Upper lobe of left lung (tissue), 6 donors: Measurements from ENCODE around the gene SERPINA12. TPM values are rescaled to one million over a fixed set of nuclear protein-coding genes. Genes with fewer than 3 reads are reported as not detected.

ENCODE experiments used
- ATAC-seq, 2 donors: fragments of 200-7000 bp; cut with Tn5 transposase; one replicate each; pipeline ENCODE4 v1.9.1; 2022; ENCODE audit warnings: mild to moderate bottlenecking in 2 of 2, moderate library complexity in 2 of 2; ENCODE audit not compliant: low FRiP score in 2 of 2
- DNase-seq, 2 donors: peaks; one replicate each; pipeline ENCODE4 v3.0.0-alpha.2; 2019 to 2020
- H3K27ac ChIP-seq, 4 donors: fragments of 200-600 bp; sonication (generic); one replicate each; pipeline ENCODE4 v1.5.1; 2016 to 2019
- H3K27me3 ChIP-seq, 4 donors: fragments of 200-600 bp; sonication (generic); one replicate each; pipeline ENCODE4 v1.5.1; 2017 to 2019
- H3K36me3 ChIP-seq, 4 donors: fragments of 200-600 bp; sonication (generic); one replicate each; pipeline ENCODE4 v1.5.1; 2016 to 2019
- H3K4me1 ChIP-seq, 4 donors: fragments of 200-600 bp; sonication (generic); one replicate each; pipeline ENCODE4 v1.5.1; 2018 to 2019
- H3K4me3 ChIP-seq, 4 donors: fragments of 200-600 bp; sonication (generic); one replicate each; pipeline ENCODE4 v1.5.1; 2017 to 2019; ENCODE audit warnings: mild to moderate bottlenecking in 2 of 4, moderate library complexity in 1 of 4
- H3K9me3 ChIP-seq, 4 donors: fragments of 200-600 bp; sonication (generic); one replicate each; pipeline ENCODE4 v1.5.1; 2018 to 2019
- CTCF ChIP-seq, 6 experiments: fragments of 450-650 bp in 4 of 6; fragments of 200-600 bp in 2 of 6; sonication (generic) in 2 of 6; IDR thresholded peaks; one replicate each; pipeline ENCODE4 v1.5.1; 2016 to 2019; ENCODE audit warnings: antibody characterized with exemption in 6 of 6
- EP300 ChIP-seq, 4 donors: sonication (generic); formaldehyde crosslinking; IDR thresholded peaks; one replicate each; pipeline ENCODE4 v1.5.1; 2017; ENCODE audit warnings: antibody characterized with exemption in 4 of 4, control low read depth in 2 of 4
- POLR2A ChIP-seq, 4 donors: fragments of 450-650 bp; IDR thresholded peaks; one replicate each; pipeline ENCODE4 v1.5.1; 2016 to 2017; ENCODE audit warnings: antibody characterized with exemption in 4 of 4, mild to moderate bottlenecking in 2 of 4
- POLR2AphosphoS5 ChIP-seq, 2 donors: sonication (generic); formaldehyde crosslinking; IDR thresholded peaks; one replicate each; pipeline ENCODE4 v1.5.1; 2017; ENCODE audit warnings: antibody characterized with exemption in 2 of 2
- WGBS, 2 donors: methylation state at CpG; one replicate each; pipeline ENCODE4 v1.1.5; 2017 to 2018; 5-methylcytosine and 5-hydroxymethylcytosine counted together
- total RNA-seq, 6 donors: library from RNA; depleted of rRNA in 4 of 6; stranded (reverse); fragments of >200 nt in 4 of 6; gene quantifications; one replicate each; pipeline versions ENCODE4 v1.1.0 to v1.2.1, GENCODE V29; 2016 to 2021
- donor health status: DM: no; HTN: no; CAD: no; lungs with moderate emphysema.
- donor health status: DM: no; HTN: yes; CAD: no; lungs with severe emphysema.

The SERPINA12 gene
- total RNA-seq, 6 donors from 2014 or later: not detected

GRCh38 chr14:94439453-94440057 lies 69.7 kb downstream of the SERPINA12 start:
- DNase-seq: no peak
- Histone ChIP-seq H3K27ac (no peak overlapping the region), H3K9me3 (no peaks in the 10 kb centered on the region), H3K4me1 (no peaks in the 10 kb centered on the region), H3K27me3 (no peaks in the 10 kb centered on the region), H3K4me3 (no peak overlapping the region), H3K36me3 (no peaks in the 10 kb centered on the region)
- no peak for TF ChIP-seq POLR2A (IDR thresholded peaks at IDR 0.05)
- no peak for TF ChIP-seq EP300 (IDR thresholded peaks at IDR 0.05)
- no peak for TF ChIP-seq POLR2AphosphoS5 (IDR thresholded peaks at IDR 0.05)
- no peak for TF ChIP-seq CTCF (IDR thresholded peaks at IDR 0.05)
- 68 to 81% methylated on average over 5 of the region's 5 CpGs for WGBS, 2 donors
- ATAC-seq: no peak

Other genes with a start within 250 kb of the SERPINA12 start
- under 1 TPM in 1 of 6 donors, not detected in 5; 0.10 TPM for gene SERPINA10, start 216.2 kb downstream of the SERPINA12 start, total RNA-seq
- gene SERPINA6, start 186.1 kb downstream of the SERPINA12 start, total RNA-seq: under 1 TPM in 3 of 6 donors, not detected in 3; 0.46 to 0.51 (median 0.49) TPM
- not detected for gene SERPINA2, start 142.8 kb downstream of the SERPINA12 start, total RNA-seq
- gene SERPINA1, start 120.9 kb downstream of the SERPINA12 start, total RNA-seq: 1,000 to 10,000 TPM in 1 of 6 donors, 100 to 1,000 TPM in 5; 205 to 1,050 (median 637) TPM
- not detected for gene SERPINA11, start 56.7 kb downstream of the SERPINA12 start, total RNA-seq
- under 1 TPM in 1 of 6 donors, not detected in 5; 0.14 TPM for gene SERPINA9, start 33.3 kb downstream of the SERPINA12 start, total RNA-seq
- under 1 TPM in 1 of 6 donors, not detected in 5; 0.13 TPM for gene SERPINA4, start 52.0 kb upstream of the SERPINA12 start, total RNA-seq
- 1 to 10 TPM in 3 of 6 donors, not detected in 3; 1.2 to 2.5 (median 1.5) TPM for gene SERPINA5, start 72.0 kb upstream of the SERPINA12 start, total RNA-seq
- gene SERPINA3, start 102.9 kb upstream of the SERPINA12 start, total RNA-seq: 100 to 1,000 TPM in 1 of 6 donors, 10 to 100 TPM in 5; 32.5 to 111 (median 55.4) TPM